Activated CD8-positive, alpha-beta memory T cell treated with anti-CD3 and anti-CD28 coated beads for 36 hours (primary cell): ENCODE measurements around the gene DUS1L. TPM values are rescaled to one million over a fixed set of nuclear protein-coding genes. Genes with fewer than 3 reads are reported as not detected.

Experiments
- CTCF ChIA-PET: fragments of 350-600 bp; sonication (Branson Sonifier 250); formaldehyde crosslinking; loops from one replicate; lab custom pipeline; 2021; ENCODE audit warnings: antibody characterized with exemption; lab: Charles Lee
- POLR2A ChIA-PET: fragments of 350-600 bp; sonication (Branson Sonifier 250); formaldehyde crosslinking; loops from one replicate; lab custom pipeline; 2021; ENCODE audit warnings: antibody characterized with exemption; lab: Charles Lee
- total RNA-seq, 2 experiments: library from RNA; stranded (reverse); gene quantifications; one replicate each; pipeline ENCODE4 v1.2.3, GENCODE V29; 2021

The DUS1L gene
- total RNA-seq, 2 experiments from 2014 or later = 187 to 195 TPM

- ChIA-PET CTCF (interaction anchor here (0.6 to 2.9 kb wide), 3 partner anchors 57 to 137 kb away, joined by 4 to 10 read pairs (median 6); no protein-coding TSS in a partner anchor), POLR2A (interaction anchor here (1.5 kb wide), 1 partner anchor 19 kb away, joined by 3 read pairs; no protein-coding TSS in a partner anchor)
These were observed 48.6 kb downstream of the DUS1L start for GRCh38 chr17:82016875-82017459.

GRCh38 chr17:82016061-82016874 lies 49.3 kb downstream of the DUS1L start:
- ChIA-PET POLR2A (interaction anchor here (1.5 kb wide), 1 partner anchor 20 kb away, joined by 3 read pairs; no protein-coding TSS in a partner anchor), CTCF (interaction anchor here (1.6 to 2.9 kb wide), 2 partner anchors 57 to 138 kb away, joined by 4 to 10 read pairs; no protein-coding TSS in a partner anchor)

GRCh38 chr17:82015311-82015971 lies 50.2 kb downstream of the DUS1L start:
- ChIA-PET CTCF (interaction anchor here (2.9 kb wide), 1 partner anchor 56 kb away, joined by 10 read pairs; no protein-coding TSS in a partner anchor), POLR2A (interaction anchor here (1.5 kb wide), 1 partner anchor 21 kb away, joined by 3 read pairs; no protein-coding TSS in a partner anchor)

GRCh38 chr17:82014971-82015310 lies 50.7 kb downstream of the DUS1L start:
- CTCF ChIA-PET = interaction anchor here (2.9 kb wide), 1 partner anchor 55 kb away, joined by 10 read pairs; no protein-coding TSS in a partner anchor
- POLR2A ChIA-PET = no interaction called here

GRCh38 chr17:82014432-82014831 lies 51.2 kb downstream of the DUS1L start:
- ChIA-PET CTCF (interaction anchor here (1.7 kb wide), 1 partner anchor 55 kb away, joined by 4 read pairs; no protein-coding TSS in a partner anchor), POLR2A (no interaction called here)

- POLR2A ChIA-PET = no interaction called here
- CTCF ChIA-PET = interaction anchor here (1.7 kb wide), 1 partner anchor 54 kb away, joined by 4 read pairs; no protein-coding TSS in a partner anchor
These were observed 51.8 kb downstream of the DUS1L start for GRCh38 chr17:82013772-82014321.

GRCh38 chr17:82013341-82013740 lies 52.3 kb downstream of the DUS1L start:
- POLR2A ChIA-PET = no interaction called here
- CTCF ChIA-PET = interaction anchor here (1.7 kb wide), 1 partner anchor 54 kb away, joined by 4 read pairs; no protein-coding TSS in a partner anchor

- POLR2A ChIA-PET = no interaction called here
These were observed 52.8 kb downstream of the DUS1L start for GRCh38 chr17:82012640-82013295.

GRCh38 chr17:82012261-82012639 lies 53.4 kb downstream of the DUS1L start:
- POLR2A ChIA-PET = no interaction called here
- CTCF ChIA-PET = no interaction called here

More at GRCh38 chr17:82012640-82013295, 52.8 kb downstream of the DUS1L start:
- CTCF ChIA-PET = interaction anchor here (1.7 kb wide), 1 partner anchor 53 kb away, joined by 4 read pairs; no protein-coding TSS in a partner anchor

GRCh38 chr17:82011617-82012187 lies 53.9 kb downstream of the DUS1L start:
- ChIA-PET CTCF (no interaction called here), POLR2A (no interaction called here)

GRCh38 chr17:82010575-82011525 lies 54.8 kb downstream of the DUS1L start:
- ChIA-PET CTCF (interaction anchor here (1.8 to 2.1 kb wide), 2 partner anchors 9 to 51 kb away, joined by 7 to 8 read pairs; no protein-coding TSS in a partner anchor), POLR2A (no interaction called here)

GRCh38 chr17:82009413-82009812 lies 56.2 kb downstream of the DUS1L start:
- ChIA-PET CTCF (interaction anchor here (0.6 to 2.1 kb wide), 5 partner anchors 11 to 183 kb away, joined by 3 to 8 read pairs (median 5); partner anchors contain the start of genes CENPX and LRRC45), POLR2A (no interaction called here)

- ChIA-PET POLR2A (no interaction called here), CTCF (interaction anchor here (1.0 to 2.1 kb wide), 3 partner anchors 11 to 14 kb away, joined by 3 to 8 read pairs (median 3); partner anchors contain the start of genes CENPX and LRRC45)
These were observed 56.6 kb downstream of the DUS1L start for GRCh38 chr17:82008941-82009405.

- ChIA-PET CTCF (interaction anchor here (1.6 to 2.1 kb wide), 2 partner anchors 12 to 14 kb away, joined by 3 to 8 read pairs; partner anchors contain the start of genes CENPX and LRRC45), POLR2A (no interaction called here)
These were observed 57.2 kb downstream of the DUS1L start for GRCh38 chr17:82008258-82008940.
